ENCODE measurements around the gene PIEZO1. TPM values are rescaled to one million over a fixed set of nuclear protein-coding genes. Genes with fewer than 3 reads are reported as not detected.

The PIEZO1 gene
- total RNA-seq, 1 donor from 2014 or later, result 45.9 TPM

- no peak overlapping the region for H3K27ac ChIP-seq (ENCODE audit: low read depth, low read length)
- H3K4me3 ChIP-seq (ENCODE audit: low read length in 3 of 3), result no peak overlapping the region
- H3K36me3 ChIP-seq (ENCODE audit: control insufficient read depth in 3 of 3, insufficient read depth in 3 of 3, low read length in 3 of 3), result peaks cover 0 to 6% (median 3%) of the 10 kb centered on the region in 3 donors
- H3K9me3 ChIP-seq (ENCODE audit: control insufficient read depth in 3 of 3, low read length in 3 of 3), result no peaks in the 10 kb centered on the region
- peaks cover 0 to 18% (median 5%) of the 10 kb centered on the region in 3 donors for H3K27me3 ChIP-seq (ENCODE audit: control insufficient read depth in 3 of 3, insufficient read depth in 3 of 3, low read length in 3 of 3)
- peaks cover 0 to 5% (median 5%) of the 10 kb centered on the region in 3 donors for H3K4me1 ChIP-seq (ENCODE audit: control insufficient read depth in 3 of 3, insufficient read depth in 3 of 3, low read length in 3 of 3)
- H3K9ac ChIP-seq (ENCODE audit: low read depth in 1 of 3, low read length in 3 of 3), result no peak overlapping the region
Measured at GRCh38 chr16:88736496-88736895, 48.5 kb downstream of the PIEZO1 start.

GRCh38 chr16:88736088-88736487 is 48.9 kb downstream of the PIEZO1 start:
- Histone ChIP-seq H3K9me3 (ENCODE audit: control insufficient read depth in 3 of 3, low read length in 3 of 3) (no peaks in the 10 kb centered on the region), H3K4me3 (ENCODE audit: low read length in 3 of 3) (no peak overlapping the region), H3K27me3 (ENCODE audit: control insufficient read depth in 3 of 3, insufficient read depth in 3 of 3, low read length in 3 of 3) (peaks cover 0 to 18% (median 5%) of the 10 kb centered on the region in 3 donors), H3K9ac (ENCODE audit: low read depth in 1 of 3, low read length in 3 of 3) (no peak overlapping the region), H3K36me3 (ENCODE audit: control insufficient read depth in 3 of 3, insufficient read depth in 3 of 3, low read length in 3 of 3) (peaks cover 0 to 7% (median 3%) of the 10 kb centered on the region in 3 donors), H3K4me1 (ENCODE audit: control insufficient read depth in 3 of 3, insufficient read depth in 3 of 3, low read length in 3 of 3) (peaks cover 0 to 5% (median 5%) of the 10 kb centered on the region in 3 donors), H3K27ac (ENCODE audit: low read depth, low read length) (no peak overlapping the region)

- Histone ChIP-seq H3K9ac (ENCODE audit: low read depth in 1 of 3, low read length in 3 of 3) (no peak overlapping the region), H3K4me3 (ENCODE audit: low read length in 3 of 3) (no peak overlapping the region), H3K27ac (ENCODE audit: low read depth, low read length) (no peak overlapping the region), H3K9me3 (ENCODE audit: control insufficient read depth in 3 of 3, low read length in 3 of 3) (no peaks in the 10 kb centered on the region), H3K36me3 (ENCODE audit: control insufficient read depth in 3 of 3, insufficient read depth in 3 of 3, low read length in 3 of 3) (peaks cover 0 to 8% (median 3%) of the 10 kb centered on the region in 3 donors), H3K27me3 (ENCODE audit: control insufficient read depth in 3 of 3, insufficient read depth in 3 of 3, low read length in 3 of 3) (peaks cover 0 to 13% (median 5%) of the 10 kb centered on the region in 3 donors), H3K4me1 (ENCODE audit: control insufficient read depth in 3 of 3, insufficient read depth in 3 of 3, low read length in 3 of 3) (peaks cover 0 to 5% (median 5%) of the 10 kb centered on the region in 3 donors)
Measured at GRCh38 chr16:88735616-88736015, 49.4 kb downstream of the PIEZO1 start.

GRCh38 chr16:88735121-88735520 is 49.9 kb downstream of the PIEZO1 start:
- peaks cover 0 to 8% (median 3%) of the 10 kb centered on the region in 3 donors for H3K36me3 ChIP-seq (ENCODE audit: control insufficient read depth in 3 of 3, insufficient read depth in 3 of 3, low read length in 3 of 3)
- H3K27ac ChIP-seq (ENCODE audit: low read depth, low read length), result no peak overlapping the region

GRCh38 chr16:88734361-88734728 is 50.7 kb downstream of the PIEZO1 start:
- Histone ChIP-seq H3K4me3 (ENCODE audit: low read length in 3 of 3) (no peak overlapping the region), H3K27ac (ENCODE audit: low read depth, low read length) (no peak overlapping the region), H3K36me3 (ENCODE audit: control insufficient read depth in 3 of 3, insufficient read depth in 3 of 3, low read length in 3 of 3) (peaks cover 0 to 8% (median 3%) of the 10 kb centered on the region in 3 donors), H3K9me3 (ENCODE audit: control insufficient read depth in 3 of 3, low read length in 3 of 3) (no peaks in the 10 kb centered on the region), H3K9ac (ENCODE audit: low read depth in 1 of 3, low read length in 3 of 3) (no peak overlapping the region), H3K4me1 (ENCODE audit: control insufficient read depth in 3 of 3, insufficient read depth in 3 of 3, low read length in 3 of 3) (peaks cover 0 to 5% (median 5%) of the 10 kb centered on the region in 3 donors), H3K27me3 (ENCODE audit: control insufficient read depth in 3 of 3, insufficient read depth in 3 of 3, low read length in 3 of 3) (peaks cover 0 to 8% (median 5%) of the 10 kb centered on the region in 3 donors)

More at GRCh38 chr16:88735121-88735520, 49.9 kb downstream of the PIEZO1 start:
- no peaks in the 10 kb centered on the region for H3K9me3 ChIP-seq (ENCODE audit: control insufficient read depth in 3 of 3, low read length in 3 of 3)
- H3K4me1 ChIP-seq (ENCODE audit: control insufficient read depth in 3 of 3, insufficient read depth in 3 of 3, low read length in 3 of 3), result peaks cover 0 to 5% (median 5%) of the 10 kb centered on the region in 3 donors
- H3K27me3 ChIP-seq (ENCODE audit: control insufficient read depth in 3 of 3, insufficient read depth in 3 of 3, low read length in 3 of 3), result peaks cover 0 to 8% (median 5%) of the 10 kb centered on the region in 3 donors
- no peak overlapping the region for H3K4me3 ChIP-seq (ENCODE audit: low read length in 3 of 3)
- H3K9ac ChIP-seq (ENCODE audit: low read depth in 1 of 3, low read length in 3 of 3), result no peak overlapping the region

- Histone ChIP-seq H3K9ac (ENCODE audit: low read depth in 1 of 3, low read length in 3 of 3) (no peak overlapping the region), H3K36me3 (ENCODE audit: control insufficient read depth in 3 of 3, insufficient read depth in 3 of 3, low read length in 3 of 3) (peaks cover 0 to 8% (median 3%) of the 10 kb centered on the region in 3 donors), H3K4me1 (ENCODE audit: control insufficient read depth in 3 of 3, insufficient read depth in 3 of 3, low read length in 3 of 3) (peaks cover 0 to 5% (median 5%) of the 10 kb centered on the region in 3 donors), H3K4me3 (ENCODE audit: low read length in 3 of 3) (no peak overlapping the region), H3K9me3 (ENCODE audit: control insufficient read depth in 3 of 3, low read length in 3 of 3) (no peaks in the 10 kb centered on the region), H3K27ac (ENCODE audit: low read depth, low read length) (no peak overlapping the region), H3K27me3 (ENCODE audit: control insufficient read depth in 3 of 3, insufficient read depth in 3 of 3, low read length in 3 of 3) (peaks cover 0 to 5% (median 3%) of the 10 kb centered on the region in 3 donors)
Measured at GRCh38 chr16:88733630-88734360, 51.2 kb downstream of the PIEZO1 start.

- peaks cover under 1 to 8% (median 3%) of the 10 kb centered on the region in 3 donors for H3K36me3 ChIP-seq (ENCODE audit: control insufficient read depth in 3 of 3, insufficient read depth in 3 of 3, low read length in 3 of 3)
- H3K27me3 ChIP-seq (ENCODE audit: control insufficient read depth in 3 of 3, insufficient read depth in 3 of 3, low read length in 3 of 3), result no peaks in the 10 kb centered on the region
- H3K4me1 ChIP-seq (ENCODE audit: control insufficient read depth in 3 of 3, insufficient read depth in 3 of 3, low read length in 3 of 3), result peaks cover 0 to 5% (median 5%) of the 10 kb centered on the region in 3 donors
- H3K9ac ChIP-seq (ENCODE audit: low read depth in 1 of 3, low read length in 3 of 3), result no peak overlapping the region
- no peaks in the 10 kb centered on the region for H3K9me3 ChIP-seq (ENCODE audit: control insufficient read depth in 3 of 3, low read length in 3 of 3)
- H3K27ac ChIP-seq (ENCODE audit: low read depth, low read length), result no peak overlapping the region
- no peak overlapping the region for H3K4me3 ChIP-seq (ENCODE audit: low read length in 3 of 3)
Measured at GRCh38 chr16:88732961-88733294, 52.1 kb downstream of the PIEZO1 start.

- Histone ChIP-seq H3K27me3 (ENCODE audit: control insufficient read depth in 3 of 3, insufficient read depth in 3 of 3, low read length in 3 of 3) (no peaks in the 10 kb centered on the region), H3K4me3 (ENCODE audit: low read length in 3 of 3) (no peak overlapping the region), H3K4me1 (ENCODE audit: control insufficient read depth in 3 of 3, insufficient read depth in 3 of 3, low read length in 3 of 3) (peaks cover 0 to under 1% (median 0%) of the 10 kb centered on the region in 3 donors), H3K27ac (ENCODE audit: low read depth, low read length) (no peak overlapping the region), H3K36me3 (ENCODE audit: control insufficient read depth in 3 of 3, insufficient read depth in 3 of 3, low read length in 3 of 3) (peaks cover 3 to 8% (median 4%) of the 10 kb centered on the region in 3 donors), H3K9me3 (ENCODE audit: control insufficient read depth in 3 of 3, low read length in 3 of 3) (no peaks in the 10 kb centered on the region), H3K9ac (ENCODE audit: low read depth in 1 of 3, low read length in 3 of 3) (no peak overlapping the region)
Measured at GRCh38 chr16:88732172-88732960, 52.7 kb downstream of the PIEZO1 start.

GRCh38 chr16:88731699-88732098 is 53.3 kb downstream of the PIEZO1 start:
- Histone ChIP-seq H3K27me3 (ENCODE audit: control insufficient read depth in 3 of 3, insufficient read depth in 3 of 3, low read length in 3 of 3) (no peaks in the 10 kb centered on the region), H3K9me3 (ENCODE audit: control insufficient read depth in 3 of 3, low read length in 3 of 3) (no peaks in the 10 kb centered on the region), H3K4me1 (ENCODE audit: control insufficient read depth in 3 of 3, insufficient read depth in 3 of 3, low read length in 3 of 3) (no peaks in the 10 kb centered on the region), H3K9ac (ENCODE audit: low read depth in 1 of 3, low read length in 3 of 3) (no peak overlapping the region), H3K27ac (ENCODE audit: low read depth, low read length) (no peak overlapping the region), H3K36me3 (ENCODE audit: control insufficient read depth in 3 of 3, insufficient read depth in 3 of 3, low read length in 3 of 3) (peaks cover 3 to 8% (median 4%) of the 10 kb centered on the region in 3 donors), H3K4me3 (ENCODE audit: low read length in 3 of 3) (no peak overlapping the region)
